HG02623 (cell line): Measurements from ENCODE around the gene HIP1R.
"Not testable (repeated sequence)": the region's sequence is repeated elsewhere in the genome, so short reads cannot be mapped to it uniquely, and the experiment has no call there.

ENCODE experiments used
- ATAC-seq: cut with Tn5 transposase; IDR thresholded peaks from one replicate; pipeline ENCODE4 v1.9.1; 2021; ENCODE audit warnings: moderate library complexity; ENCODE audit not compliant: unreplicated experiment

HIP1R gene

DNA sequence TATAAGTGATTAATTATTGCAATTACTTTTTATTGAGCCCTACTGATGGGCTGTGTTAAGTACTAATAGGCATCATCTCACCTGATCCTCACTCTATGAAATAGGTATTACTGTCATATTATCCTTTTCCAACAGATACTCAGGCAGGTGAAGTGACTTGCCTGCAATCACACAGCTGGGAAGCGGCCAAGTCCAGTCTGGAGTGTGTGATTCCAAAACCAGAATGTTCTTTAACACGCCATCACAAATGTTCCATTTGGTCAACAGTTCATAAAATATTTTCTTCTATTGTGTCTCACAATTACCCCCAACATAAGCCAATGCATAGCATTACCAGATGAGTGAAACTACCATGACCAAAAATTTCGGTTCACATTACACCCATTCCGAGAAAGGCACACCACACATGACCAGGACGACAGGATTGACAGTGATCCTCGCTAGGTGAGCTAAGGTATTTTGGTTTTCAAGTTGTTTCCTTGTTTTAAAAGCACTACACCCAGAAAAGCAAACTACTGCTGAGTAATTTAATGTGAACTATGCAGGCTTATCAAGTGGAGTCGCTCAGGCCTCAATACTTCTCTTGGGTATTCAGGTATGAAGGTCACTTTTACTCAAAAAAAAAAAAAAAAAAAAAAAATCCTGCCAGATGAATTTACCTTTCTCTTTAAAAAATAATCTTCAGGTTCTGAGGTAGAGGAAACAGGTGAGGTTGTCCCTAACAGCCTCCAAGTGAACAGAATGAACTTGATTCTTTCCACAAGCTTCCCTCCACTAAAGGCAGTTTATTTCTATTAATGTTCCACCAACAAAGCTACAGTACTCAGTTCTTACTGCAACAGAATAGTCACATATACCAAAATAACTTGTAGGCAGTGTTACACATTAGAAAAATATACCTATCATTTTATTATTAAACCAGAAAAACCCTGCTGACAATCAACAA, 58.2 kb downstream of the HIP1R start:
- no peak for ATAC-seq

GRCh38 chr12:122894193-122895121, 59.2 kb downstream of the HIP1R start:
- ATAC-seq, result no peak

GRCh38 chr12:122895320-122895703, 60.1 kb downstream of the HIP1R start:
- ATAC-seq, result no peak

- peak; percentile 50 for ATAC-seq
Observed at GRCh38 chr12:122895704-122896636, 60.7 kb downstream of the HIP1R start, which contains the start of gene VPS37B. TSS of gene VPS37B (minus strand) at chr12:122896124. CDS start at chr12:122896062, 62 bp downstream.

- no peak for ATAC-seq
Observed at GRCh38 chr12:122896662-122897061, 61.4 kb downstream of the HIP1R start.

- no peak for ATAC-seq
Observed at GRCh38 chr12:122899887-122900286, 64.6 kb downstream of the HIP1R start.

- ATAC-seq, result no peak
Observed at GRCh38 chr12:122902854-122903692, 67.8 kb downstream of the HIP1R start.

DNA sequence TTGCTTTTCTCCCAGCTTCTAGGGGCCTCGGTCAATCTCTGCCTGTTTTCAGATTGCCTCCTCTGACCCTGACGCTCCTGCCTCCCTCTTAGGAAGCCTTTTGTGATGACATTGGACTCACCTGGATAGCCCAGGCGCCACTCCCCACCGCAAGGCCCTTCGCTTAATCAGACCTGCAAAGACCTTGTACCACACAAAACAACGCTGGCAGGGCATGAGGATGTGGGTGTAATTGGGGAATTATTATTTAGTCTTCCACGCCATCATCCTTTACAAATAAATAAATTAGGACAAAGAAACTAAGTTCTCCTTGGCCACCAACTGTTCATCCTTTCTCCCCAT, 68.4 kb downstream of the HIP1R start:
- no peak for ATAC-seq

- not testable (repeated sequence) for ATAC-seq
Observed at GRCh38 chr12:122905258-122905657, 70.0 kb downstream of the HIP1R start.

- ATAC-seq, result no peak
Observed at GRCh38 chr12:122908915-122909314, 73.7 kb downstream of the HIP1R start.

GRCh38 chr12:122909442-122910288, 74.4 kb downstream of the HIP1R start:
- no peak for ATAC-seq
